Activated CD4-positive, CD25-positive, alpha-beta regulatory T cell (primary cell): Measurements from ENCODE around the gene KIF25.
"Not testable (repeated sequence)": the region's sequence is repeated elsewhere in the genome, so short reads cannot be mapped to it uniquely, and the experiment has no call there.

Experiments used
- DNase-seq, 4 experiments: peaks; one replicate each; lab custom pipeline; 2025; lab: John Stamatoyannopoulos, UW

The KIF25 gene

DNA sequence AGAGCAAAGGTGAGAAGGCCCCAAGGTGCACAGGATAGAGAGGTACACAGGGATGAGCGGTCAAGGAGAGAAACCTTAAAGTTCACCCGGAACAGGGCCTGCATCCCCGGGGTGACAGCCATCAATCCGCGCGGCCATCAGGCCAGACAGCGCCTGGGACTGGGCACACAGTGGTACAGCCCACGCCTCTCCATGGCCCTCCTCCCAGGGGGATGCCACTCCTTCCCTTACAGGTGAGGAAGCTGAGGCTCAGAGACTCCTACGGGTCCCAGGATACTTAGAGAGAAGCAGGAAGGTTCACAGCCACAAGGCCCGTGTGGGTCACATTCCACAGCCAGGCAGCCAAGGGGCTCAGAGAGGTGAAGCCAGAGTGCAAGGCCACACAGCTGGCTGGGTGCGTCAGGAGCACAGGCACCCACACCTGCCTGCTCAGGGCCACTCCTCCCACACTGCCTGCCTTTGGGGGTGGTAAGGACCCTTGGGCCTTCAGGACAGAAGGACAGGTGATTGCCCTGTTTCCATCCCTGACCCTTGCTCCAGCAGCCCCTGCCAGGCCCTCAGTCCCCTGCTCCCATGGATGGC, 66.8 kb downstream of the KIF25 start:
- DNase-seq = no peak

DNA sequence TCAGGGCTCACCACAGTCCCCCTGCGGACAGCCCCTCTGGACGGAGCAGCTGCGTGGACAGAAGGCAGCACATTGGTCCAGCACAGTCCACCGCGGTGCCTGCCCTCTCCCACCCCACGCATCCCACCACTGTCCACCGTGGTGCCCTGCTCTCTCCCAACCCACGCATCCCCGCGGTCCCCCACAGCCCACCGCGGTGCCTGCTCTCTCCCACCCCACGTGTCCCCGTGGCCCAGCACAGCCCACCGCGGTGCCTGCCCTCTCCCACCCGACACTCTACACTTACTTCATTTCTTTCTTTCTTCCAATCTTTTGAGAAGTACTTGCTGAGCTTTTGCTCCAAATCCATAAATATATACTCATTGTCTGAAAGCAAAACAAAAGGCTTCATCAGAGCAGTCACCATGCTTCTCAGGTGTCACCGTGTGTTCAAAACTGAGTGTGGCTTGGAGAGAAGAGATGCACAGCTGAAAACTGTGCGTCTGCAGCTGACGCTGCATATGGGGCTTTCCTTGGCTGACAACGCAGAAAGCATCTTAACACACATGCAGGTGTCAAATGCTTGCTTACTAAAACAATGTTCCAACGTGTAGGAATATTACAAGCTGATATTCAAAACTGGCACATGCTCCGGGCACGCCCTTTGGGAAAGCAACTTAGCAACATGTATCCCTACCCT, 69.7 kb downstream of the KIF25 start:
- no peak for DNase-seq

DNA sequence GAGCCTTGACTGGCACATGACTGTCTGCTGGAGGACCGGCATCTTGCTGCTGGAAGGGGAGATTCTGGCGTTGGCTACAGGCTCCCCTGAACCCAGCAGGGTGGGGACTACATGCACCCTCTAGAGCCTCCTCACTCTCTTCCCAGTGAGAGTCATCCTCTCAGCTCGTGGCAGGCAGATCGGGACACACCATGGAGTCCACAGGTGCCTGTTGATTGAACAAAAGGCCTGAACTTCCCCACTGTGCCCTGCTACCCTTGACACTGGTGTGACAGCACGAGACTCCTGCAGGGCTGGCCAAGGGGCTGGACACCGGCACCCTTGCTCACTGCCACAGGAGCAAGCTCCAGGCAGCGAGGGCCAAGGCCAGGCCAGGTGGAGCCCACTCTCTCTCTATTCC, 73.3 kb downstream of the KIF25 start:
- DNase-seq = no peak

DNA sequence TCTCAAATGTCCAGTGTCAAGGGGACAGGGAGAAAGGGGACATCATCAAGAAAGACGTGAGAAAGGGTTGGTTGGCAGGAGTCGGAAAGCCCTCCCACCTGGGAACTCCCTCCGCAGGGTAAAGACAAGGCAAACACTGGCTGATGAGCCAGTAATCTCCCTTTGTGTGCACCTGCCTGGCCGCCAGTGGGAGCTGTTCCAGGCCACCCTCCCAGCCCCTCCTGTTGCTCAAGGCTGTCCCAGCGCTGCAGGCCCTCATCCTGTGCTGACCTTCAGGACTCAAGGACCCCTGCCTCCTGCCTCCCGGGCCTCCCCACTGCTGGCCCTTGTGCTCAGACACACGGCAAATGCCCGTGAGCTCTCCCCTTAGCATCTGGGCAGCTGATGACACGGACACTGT, 74.1 kb downstream of the KIF25 start:
- DNase-seq = no peak

DNA sequence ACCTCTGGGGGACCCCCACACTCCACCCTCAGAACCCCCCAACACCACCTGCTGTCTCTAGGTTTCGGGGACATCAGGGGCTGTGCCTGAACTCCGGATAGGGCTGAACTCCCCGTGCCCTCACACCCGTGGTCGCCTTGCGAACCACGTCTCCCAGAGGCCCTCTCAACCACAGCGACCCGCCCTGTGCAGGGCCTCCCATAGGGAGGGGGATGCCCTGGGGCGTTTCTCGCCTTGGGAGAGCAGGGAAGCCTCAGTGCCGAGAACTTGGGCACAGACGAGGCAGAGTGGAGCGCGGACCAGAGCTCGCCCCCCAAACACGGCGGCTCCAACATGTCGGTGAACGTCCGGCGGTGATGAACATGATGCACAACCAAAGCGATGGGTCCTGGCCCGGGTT, 74.8 kb downstream of the KIF25 start:
- no peak for DNase-seq

DNA sequence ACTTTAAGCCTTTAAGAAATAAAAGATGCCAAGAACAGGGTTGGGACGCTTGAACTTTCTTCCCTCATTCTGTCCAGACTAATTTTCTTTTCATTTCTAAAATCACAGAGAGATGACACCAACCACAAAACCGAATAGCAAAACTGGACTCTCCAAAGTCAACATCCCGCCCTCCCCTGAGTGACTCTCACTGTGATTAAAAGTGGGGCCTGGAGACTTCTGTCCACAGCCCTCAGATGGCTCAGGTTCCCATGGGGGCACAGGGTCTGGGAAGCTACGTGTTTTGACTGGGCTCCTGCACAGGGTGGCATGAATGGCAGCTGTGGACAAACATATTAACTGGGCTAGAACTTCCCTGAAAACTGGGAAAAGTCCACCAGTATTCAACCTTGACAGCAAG, 75.3 kb downstream of the KIF25 start:
- DNase-seq = no peak

DNA sequence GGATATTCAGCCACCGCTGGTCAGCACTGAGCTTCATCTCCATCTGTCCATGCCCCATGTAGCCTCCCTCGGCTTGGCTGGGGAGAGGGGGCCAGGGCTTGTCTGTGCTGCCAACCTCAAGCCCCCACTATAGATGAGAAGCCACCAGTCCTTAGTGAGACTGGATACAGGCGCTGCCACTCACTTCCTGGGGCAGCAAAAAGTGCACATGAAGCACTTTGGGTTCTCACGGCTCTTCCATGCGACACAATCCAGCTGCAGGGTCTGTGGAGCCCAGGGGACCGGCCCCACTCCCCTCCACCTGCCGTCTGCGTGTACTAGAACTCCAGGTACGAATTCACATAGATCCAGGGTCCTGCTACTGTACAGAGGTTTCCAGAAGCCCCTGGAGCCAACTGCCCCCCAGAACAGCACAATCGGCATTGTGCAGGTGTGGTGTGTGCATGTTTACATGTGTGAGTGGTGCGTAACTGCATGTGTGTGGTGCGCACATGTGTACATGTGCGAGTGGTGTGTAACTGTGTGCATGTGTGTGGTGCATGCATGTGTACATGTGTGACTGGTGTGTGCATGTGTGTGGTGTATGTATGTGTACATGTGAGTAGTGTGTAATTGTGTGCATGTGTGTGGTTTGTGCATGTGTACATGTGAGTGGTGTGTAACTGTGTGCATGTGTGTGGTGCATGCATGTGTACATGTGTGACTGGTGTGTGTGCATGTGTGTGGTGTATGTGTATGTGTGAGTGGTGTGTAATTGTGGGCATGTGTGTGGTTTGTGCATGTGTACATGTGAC, 76.7 kb downstream of the KIF25 start:
- DNase-seq = no peak

DNA sequence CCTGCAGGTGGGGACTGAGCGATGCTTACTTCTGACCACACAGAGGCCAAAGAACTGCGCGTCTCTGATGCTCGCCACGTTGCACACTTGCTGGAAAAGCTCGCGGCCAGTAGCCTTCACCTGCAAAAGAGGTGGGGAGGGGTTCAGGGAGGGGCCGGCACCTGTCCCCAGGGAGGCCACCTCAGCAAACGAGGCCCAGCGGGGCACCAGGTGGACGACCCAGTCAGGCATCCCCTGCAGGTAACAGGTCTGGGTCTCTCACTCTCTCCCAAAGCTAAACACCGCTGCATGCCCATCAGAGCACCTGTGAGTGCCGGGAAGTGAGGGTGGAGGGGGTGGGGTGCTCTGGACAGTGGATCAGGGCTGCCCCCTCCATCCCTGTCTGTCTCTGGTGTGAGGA, 77.7 kb downstream of the KIF25 start:
- no peak for DNase-seq

DNA sequence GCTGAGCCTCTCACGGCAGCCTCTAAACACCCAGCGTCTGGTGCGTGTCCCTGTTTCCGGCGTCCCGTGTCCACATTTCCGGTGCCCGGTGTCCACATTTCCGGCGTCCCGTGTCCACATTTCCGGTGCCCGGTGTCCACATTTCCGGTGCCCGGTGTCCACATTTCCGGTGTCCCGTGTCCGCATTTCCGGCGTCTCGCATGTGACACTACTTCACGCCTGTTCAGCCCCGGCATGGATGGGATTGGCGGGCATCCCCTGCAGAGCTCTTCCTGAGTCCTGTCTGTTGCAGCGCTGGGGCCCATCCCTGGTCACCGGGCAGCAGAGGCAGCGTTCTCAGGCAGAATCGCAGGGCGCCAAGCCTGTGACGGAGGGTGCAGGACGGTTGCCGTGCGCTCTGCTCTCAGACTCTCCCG, 78.3 kb downstream of the KIF25 start:
- no peak for DNase-seq

DNA sequence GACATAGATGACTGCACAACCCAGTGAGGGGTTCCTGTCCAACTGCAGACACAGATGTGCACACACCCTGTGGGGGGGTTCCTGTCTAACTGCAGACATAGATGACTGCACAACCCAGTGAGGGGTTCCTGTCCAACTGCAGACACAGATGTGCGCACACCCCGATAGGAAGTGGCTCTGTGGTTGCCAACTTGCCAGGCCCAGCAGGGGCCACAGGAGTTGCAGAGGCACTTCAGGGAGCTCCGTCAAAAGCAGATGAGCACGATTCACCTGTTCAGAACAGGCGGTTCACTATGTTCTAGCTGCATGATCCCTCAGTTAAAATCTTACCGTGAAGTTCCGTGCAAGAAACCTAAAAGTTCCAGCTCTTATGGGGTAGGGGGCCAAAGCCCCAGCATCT, 79.9 kb downstream of the KIF25 start:
- not testable (repeated sequence) for DNase-seq

DNA sequence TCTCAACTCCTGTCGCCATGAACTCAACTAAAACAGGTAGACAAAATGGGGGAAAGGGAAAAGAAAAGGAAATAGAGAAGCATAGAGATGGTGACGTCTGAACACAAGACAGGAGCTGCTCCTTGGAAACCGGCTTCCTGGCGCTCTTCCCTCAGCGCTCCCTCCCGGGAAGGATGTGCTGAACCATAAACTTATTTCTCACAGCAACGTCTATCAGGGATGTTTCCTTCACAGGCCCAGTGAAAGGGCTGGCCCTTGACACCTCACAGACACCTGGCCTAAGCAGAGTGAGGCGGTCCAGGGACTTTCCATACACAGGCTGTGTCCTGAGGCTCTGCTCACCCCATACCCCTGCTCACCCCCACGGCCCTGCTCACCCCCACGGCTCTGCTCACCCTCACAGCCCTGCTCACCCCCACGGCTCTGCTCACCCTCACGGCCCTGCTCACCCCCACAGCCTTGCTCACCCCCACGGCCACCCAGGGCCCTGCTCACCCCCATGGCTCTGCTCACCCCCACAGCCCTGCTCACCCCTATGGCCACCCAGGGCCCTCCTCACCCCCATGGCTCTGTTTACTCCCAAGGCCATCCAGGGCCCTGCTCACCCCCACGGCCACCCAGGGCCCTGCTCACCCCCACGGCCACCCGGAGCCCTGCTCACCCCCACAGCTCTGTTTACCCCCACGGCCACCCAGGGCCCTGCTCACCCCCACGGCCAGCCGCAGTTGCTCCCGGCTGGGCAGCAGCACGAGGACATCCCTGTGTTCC, 80.9 kb downstream of the KIF25 start:
- DNase-seq = no peak

DNA sequence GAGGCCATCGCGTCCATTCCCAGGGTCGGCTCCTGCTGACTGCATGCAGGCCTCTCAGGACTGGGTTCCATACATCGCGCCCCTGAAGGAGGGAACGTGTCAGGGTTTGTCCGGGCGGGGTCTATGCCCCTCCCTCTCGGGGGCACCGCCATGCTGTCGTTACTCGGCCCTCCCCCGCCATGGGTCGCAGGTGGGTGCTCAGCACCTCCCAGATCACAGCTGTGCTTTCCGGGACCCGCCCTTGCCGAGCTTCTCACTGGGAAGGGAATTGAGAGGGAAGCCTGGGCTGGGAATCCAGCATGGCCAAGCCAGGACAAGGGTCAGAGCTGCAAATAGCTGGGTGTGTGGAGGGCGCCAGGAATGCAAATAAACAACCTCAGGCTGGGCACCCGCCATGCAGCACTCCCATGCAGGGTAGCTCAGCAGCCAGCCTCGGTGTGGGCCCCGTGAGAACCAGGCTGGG, 81.5 kb downstream of the KIF25 start, which contains the start of gene FRMD1:
Gene FRMD1, minus strand, starts transcription at position 270 of the 463 bp plus-strand sequence. Its CDS starts 118 bp downstream, at position 152.
- DNase-seq = no peak

DNA sequence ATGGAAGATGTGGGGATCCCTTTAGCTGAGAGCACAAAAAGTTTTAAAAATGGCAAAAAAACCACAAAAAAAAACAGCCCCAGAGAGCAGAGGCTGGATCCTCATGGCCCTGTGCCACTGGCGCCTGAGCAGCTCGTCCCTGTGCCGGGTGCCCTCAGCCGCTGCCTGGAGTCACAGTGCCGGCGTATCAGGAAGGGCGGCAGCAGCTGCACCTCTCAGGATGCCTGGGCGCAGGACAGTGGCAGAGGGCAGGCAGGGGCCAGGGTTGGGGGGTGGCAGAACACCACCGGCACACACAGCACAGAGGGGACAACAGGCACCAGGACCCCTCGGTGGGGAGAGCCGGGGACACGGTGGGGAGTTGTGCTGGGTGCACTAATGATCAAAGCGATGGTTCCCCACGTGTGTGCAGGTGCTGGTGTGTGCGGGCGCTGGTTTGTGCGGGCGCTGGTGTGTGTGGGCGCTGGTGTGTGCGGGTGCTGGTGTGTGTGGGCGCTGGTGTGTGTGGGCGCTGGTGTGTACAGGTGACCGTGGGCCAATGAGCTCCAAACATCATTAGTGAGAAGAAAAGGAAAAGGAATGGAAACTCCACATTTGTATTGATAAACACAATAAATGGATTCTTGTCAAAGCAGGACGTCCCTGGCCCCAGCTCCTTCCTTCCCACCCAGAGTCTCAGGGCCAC, 83.1 kb downstream of the KIF25 start:
- DNase-seq = no peak

DNA sequence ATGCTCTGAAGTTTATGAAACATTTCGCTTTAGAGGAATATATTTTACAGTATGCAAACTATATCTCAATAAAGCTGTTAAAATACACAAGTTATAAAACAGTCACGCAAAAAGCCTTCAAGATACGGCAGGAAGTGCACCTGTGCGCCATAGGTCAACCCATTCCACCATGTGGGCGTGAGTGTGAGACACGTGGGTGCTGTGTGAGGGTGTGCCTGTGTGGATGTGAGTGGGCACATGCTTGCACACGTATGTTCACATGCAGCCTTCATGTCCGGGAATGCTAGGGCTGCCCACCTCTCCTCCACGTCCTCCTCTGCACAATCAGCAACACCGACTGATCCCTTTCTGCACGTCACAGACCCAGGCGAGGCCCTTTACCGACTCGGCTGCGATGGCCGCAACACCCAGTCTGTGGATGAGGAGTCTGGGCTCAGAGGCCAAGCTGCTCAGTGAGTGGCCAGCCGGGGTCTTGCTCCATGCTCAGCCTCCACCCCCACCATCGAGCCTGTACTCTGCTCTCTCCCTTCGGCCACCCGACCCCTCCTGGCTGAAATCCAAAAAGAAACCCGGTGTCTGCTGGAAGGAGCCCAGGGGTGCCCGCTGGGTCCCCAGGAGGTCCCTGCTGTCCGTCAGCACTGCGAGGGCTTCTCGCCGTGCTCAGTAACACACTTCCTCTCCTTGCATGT, 84.5 kb downstream of the KIF25 start:
- DNase-seq = no peak

DNA sequence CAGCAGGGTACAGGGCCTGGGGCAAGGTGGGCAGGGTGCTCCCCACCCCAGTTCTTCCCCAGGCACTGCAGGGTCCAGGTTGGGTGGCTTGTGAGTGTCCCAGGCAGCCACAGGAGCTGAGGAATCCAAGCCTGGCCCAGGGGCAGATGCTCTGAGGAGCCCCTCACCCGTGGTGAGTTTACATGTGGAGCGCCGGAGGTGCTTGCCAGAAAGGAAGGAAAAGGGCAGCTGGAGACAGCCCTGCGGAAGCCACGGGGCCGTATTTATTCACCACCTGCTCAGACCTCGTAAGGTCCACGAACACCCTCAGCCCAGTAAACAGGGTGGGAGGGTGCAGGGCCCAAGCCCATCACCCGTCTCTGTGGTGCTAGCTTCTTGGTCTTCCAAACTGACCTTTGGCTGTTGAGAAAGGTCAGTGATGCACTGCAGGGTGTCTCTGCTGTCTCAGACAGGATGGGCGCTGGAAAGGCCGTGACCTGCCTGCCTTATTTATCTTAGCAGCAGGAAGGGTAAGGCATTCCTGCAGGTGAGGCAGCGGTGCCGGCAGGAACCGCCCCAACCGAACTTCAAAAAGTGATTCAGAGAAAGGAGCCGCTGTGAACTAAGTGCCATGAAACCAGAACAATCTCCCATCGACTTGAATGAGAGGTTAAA, 85.5 kb downstream of the KIF25 start:
- DNase-seq = no peak

DNA sequence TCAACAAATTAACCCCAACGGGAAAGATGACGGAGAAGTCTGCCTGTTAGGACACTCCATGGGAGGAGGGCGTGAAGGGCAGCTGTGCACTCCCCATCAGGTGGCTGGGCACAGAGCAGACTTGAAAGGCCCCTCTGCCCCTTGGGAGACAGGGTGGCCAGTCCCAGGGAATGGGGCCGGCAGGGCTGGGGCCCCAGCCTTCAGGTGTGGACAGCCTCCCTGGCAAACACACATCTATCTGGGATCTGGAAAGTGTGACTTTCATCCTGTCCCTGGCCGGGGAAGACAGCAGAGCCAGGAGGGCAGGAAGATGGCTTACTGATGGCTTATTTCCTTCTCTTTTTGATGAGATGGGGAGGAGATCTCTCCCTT, 86.0 kb downstream of the KIF25 start:
- no peak for DNase-seq

DNA sequence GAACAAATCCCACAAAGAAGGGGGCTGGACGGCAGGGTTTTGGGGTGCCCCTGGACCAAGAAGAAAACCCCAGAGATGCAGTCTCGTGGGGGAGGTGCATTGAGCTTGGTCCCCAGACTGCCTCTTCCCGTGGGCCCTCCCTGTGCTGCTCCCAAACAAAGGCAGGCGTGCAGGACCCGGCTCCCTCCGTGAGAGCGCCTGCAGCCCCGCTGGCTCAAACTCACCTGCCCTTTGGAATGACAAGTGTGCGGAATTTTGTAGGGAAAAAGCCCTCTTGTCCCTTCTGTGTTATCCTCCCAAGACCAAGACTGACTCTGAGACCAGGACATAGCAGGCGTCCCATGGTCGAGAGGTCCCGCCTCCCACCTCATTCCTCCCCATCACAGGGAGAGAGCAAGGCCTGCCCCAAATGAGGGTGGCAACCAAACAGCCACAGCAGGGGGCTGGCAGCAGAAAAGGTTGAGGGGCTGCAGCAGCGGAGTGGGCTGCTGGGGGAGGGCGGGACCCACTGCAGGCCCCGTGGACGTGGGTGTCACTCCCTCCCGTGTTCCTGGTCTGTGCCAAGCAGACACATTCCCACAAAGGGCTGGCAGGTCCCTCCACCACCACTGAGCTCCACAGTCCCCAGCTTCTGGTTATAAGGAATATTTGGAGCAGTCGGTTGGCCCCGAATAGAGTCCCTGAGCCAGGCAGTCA, 87.1 kb downstream of the KIF25 start:
- no peak for DNase-seq

DNA sequence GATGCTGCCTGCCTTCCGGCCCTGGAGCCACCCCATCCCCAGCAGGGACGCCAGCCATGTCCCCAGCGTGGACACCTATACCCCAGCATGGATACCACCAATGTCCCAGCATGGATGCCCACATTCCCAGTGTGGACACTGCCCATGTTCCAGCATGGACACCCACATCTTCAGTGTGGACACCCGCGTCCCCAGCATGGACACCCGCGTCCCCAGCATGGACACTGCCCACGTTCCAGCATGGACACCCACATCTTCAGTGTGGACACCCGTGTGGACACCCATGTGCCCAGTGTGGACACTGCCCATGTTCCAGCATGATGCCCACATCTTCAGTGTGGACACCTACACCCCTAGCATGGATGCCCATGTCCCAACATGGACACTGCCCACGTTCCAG, 88.6 kb downstream of the KIF25 start:
- no peak for DNase-seq

DNA sequence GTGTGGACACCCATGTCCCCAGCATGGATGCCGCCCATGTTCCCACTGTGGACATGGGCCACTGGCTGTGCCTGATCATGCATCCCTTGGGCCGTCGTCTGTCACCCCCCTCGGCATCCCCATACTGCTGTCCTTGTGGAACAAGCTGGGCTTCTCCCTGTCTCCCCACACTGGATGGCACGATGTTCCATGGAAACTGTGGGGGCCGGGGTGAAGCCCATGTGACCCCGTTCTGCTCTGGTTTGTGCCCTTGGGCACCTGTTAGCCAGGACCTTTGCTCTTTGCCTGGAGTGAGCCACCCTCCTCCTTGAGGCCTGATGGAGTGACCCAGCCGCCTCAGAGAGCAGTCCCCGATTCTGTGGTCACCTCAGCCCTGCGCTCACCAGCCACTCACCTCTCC, 89.1 kb downstream of the KIF25 start:
- DNase-seq = no peak
